ENCODE results near the gene EXOC4.
A peak's percentile ranks its signal among the peaks of the same experiment; 100 is the strongest.

The EXOC4 gene

DNA sequence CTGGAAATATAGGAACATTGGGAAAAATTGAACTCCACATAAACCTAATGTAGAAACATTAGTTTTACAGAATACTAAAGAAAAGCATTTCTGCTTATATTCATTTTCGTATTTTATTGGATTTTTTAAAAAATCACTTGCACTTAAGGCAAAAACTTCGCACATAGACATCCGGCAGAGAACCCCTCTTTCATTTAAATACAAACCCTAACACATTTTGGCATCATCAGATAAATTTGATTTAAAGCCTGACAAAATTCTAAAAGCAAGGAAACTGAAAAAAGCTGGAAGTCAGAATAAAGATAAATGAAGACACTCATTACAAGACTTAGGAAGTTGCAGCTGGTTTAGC is 396 bp upstream of the EXOC4 start:
- ChIA-PET POLR2A (ENCODE audit: low non-redundant PET) (no interaction called here), CTCF (no interaction called here)
- TF ChIP-seq, protein P1, sequence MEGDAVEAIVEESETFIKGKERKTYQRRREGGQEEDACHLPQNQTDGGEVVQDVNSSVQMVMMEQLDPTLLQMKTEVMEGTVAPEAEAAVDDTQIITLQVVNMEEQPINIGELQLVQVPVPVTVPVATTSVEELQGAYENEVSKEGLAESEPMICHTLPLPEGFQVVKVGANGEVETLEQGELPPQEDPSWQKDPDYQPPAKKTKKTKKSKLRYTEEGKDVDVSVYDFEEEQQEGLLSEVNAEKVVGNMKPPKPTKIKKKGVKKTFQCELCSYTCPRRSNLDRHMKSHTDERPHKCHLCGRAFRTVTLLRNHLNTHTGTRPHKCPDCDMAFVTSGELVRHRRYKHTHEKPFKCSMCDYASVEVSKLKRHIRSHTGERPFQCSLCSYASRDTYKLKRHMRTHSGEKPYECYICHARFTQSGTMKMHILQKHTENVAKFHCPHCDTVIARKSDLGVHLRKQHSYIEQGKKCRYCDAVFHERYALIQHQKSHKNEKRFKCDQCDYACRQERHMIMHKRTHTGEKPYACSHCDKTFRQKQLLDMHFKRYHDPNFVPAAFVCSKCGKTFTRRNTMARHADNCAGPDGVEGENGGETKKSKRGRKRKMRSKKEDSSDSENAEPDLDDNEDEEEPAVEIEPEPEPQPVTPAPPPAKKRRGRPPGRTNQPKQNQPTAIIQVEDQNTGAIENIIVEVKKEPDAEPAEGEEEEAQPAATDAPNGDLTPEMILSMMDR (conservative IDR thresholded peaks at IDR 0.05; ENCODE audit: low read depth), result no peak
- DNase-seq (ENCODE audit: low spot score), result no peak
- H3K27ac ChIP-seq, result no peak overlapping the region

DNA sequence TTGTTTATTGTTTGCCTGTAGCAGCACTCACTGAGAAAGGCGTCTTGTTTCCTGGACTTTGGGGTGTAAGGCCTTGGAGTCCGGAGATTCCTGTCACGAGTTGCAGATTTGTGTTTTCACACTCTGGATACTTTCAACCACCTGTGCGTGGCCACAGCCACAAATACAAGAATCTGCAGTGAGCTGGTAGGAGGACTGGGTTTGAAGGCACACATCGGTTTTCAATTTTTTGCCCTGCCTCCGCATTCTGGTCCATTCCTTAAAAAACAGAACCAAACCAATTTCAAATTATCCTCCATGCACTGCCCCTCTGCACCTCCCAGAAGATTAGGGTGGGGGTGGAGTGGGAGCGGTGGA is 619 bp downstream of the EXOC4 start:
- TF ChIP-seq, protein P1 (conservative IDR thresholded peaks at IDR 0.05; ENCODE audit: low read depth), result no peak
- DNase-seq (ENCODE audit: low spot score), result no peak
- CTCF ChIA-PET, result no interaction called here
- peak overlapping the region; percentile 74 for H3K27ac ChIP-seq
- POLR2A ChIA-PET (ENCODE audit: low non-redundant PET), result interaction anchor here (0.5 kb wide), 1 partner anchor 582 kb away, joined by 3 read pairs; no protein-coding TSS in a partner anchor

DNA sequence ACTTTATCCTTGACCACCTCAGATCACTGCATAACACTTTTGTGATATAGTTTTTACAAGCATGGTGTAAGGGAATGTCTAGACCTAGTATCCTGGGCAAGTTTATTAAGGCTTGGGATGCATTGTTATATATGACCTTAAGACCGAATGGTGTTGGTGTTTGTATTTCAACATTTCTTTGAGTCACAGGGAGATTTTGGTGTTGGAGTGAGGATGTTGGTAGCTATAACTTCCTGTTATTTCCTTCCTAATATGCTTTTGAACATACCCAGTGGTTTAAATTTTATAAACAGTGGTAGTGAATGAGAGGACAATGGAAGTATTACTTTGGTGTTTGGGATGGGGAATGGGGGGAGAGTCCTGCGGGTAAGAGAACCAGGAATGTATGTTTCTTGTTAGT is 2.6 kb downstream of the EXOC4 start:
- no peak for DNase-seq (ENCODE audit: low spot score)
- ChIA-PET CTCF (no interaction called here), POLR2A (ENCODE audit: low non-redundant PET) (no interaction called here)
- no peak overlapping the region for H3K27ac ChIP-seq
- TF ChIP-seq, protein P1 (conservative IDR thresholded peaks at IDR 0.05; ENCODE audit: low read depth), result no peak

DNA sequence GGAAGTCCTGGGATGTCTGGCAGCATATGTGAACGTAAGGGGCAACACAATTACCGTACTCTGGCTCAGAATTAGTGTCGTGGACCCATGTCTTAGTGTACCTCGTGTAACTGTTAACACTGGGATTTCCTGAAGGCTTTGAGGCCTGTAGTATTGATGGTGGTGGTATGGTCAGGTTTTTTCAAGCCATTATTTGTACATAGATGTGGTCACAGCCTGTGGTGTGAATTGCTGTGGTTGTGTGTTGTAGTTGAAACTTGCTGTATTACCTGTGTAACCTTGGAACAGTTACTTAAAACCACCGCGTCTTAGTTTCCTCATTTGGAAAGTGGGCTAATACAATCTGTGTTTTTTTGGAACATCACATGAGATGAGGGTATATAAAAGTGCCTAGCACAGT is 5.3 kb downstream of the EXOC4 start:
- ChIA-PET POLR2A (ENCODE audit: low non-redundant PET) (no interaction called here), CTCF (no interaction called here)
- H3K27ac ChIP-seq, result no peak overlapping the region
- no peak for DNase-seq (ENCODE audit: low spot score)
- TF ChIP-seq, protein P1 (conservative IDR thresholded peaks at IDR 0.05; ENCODE audit: low read depth), result no peak

DNA sequence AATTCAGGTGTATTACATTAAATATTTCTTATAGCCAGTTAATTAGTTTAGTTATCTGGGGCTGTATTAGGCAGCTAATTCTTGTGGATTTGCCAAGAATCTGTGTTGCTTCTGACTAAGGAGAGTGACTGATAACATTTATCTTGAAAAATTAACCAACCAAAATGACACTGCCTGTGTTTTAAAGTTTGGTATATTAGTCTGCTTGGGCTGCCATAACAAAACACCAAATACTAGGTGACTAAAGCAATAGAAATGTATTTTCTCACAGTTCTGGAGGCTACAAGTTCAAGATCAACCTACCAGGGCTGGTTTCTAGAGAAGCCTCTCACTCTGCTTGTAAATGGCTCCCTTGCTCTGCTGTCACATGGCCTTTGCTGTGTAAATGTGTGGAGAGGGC is 12.9 kb downstream of the EXOC4 start:
- ChIA-PET CTCF (no interaction called here), POLR2A (ENCODE audit: low non-redundant PET) (no interaction called here)
- H3K27ac ChIP-seq, result no peak overlapping the region
- no peak for DNase-seq (ENCODE audit: low spot score)
- TF ChIP-seq, protein P1 (conservative IDR thresholded peaks at IDR 0.05; ENCODE audit: low read depth), result no peak

DNA sequence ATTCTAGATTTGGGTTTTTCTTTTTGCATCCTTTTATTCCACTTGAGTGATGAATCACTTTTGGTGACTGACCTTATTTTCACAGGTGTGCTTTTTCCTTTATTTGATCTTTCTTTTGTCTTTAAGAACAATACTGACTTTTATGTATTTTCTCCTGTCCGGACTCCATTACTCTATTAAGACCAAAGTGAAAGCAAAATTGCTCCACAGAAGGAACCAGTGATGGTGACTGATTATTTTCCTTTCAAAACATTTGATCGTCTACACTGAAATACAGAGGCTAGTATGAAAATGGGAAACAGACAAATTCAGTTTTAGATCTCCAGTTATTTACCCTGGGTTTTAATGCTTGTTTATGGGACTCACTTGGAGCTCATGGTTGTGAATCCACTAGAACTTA is 15.5 kb downstream of the EXOC4 start:
- no peak overlapping the region for H3K27ac ChIP-seq
- DNase-seq (ENCODE audit: low spot score), result no peak
- TF ChIP-seq, protein P1 (conservative IDR thresholded peaks at IDR 0.05; ENCODE audit: low read depth), result no peak
- CTCF ChIA-PET, result no interaction called here
- POLR2A ChIA-PET (ENCODE audit: low non-redundant PET), result no interaction called here

DNA sequence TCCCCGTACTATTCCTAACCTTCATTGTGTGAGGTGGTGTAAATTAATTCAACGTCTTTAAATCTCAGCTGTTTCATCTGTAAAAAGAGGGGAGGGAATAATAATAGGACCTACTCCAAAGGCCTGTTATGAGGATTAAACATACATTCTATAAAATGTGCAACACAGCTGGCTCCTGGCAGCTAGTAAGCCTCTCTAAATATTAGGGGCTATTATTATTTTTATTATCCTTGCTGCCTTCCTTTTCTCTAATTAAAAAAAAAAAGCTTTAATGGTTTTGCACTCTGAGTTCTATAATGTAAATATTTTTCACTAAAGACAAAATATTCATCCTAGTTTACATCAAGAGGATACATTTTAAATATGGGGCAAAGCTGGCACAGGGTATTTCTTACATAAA is 19.5 kb downstream of the EXOC4 start:
- no peak overlapping the region for H3K27ac ChIP-seq
- CTCF ChIA-PET, result interaction anchor here (0.5 kb wide), 1 partner anchor 582 kb away, joined by 4 read pairs; no protein-coding TSS in a partner anchor
- POLR2A ChIA-PET (ENCODE audit: low non-redundant PET), result no interaction called here

More for the DNA sequence above, 19.5 kb downstream of the EXOC4 start:
- no peak for DNase-seq (ENCODE audit: low spot score)
- TF ChIP-seq, protein P1 (conservative IDR thresholded peaks at IDR 0.05; ENCODE audit: low read depth), result no peak

Data from RWPE1 (cell line).